HepG2 (cell line): ENCODE measurements around the gene LTB4R2. TPM values are rescaled to one million over a fixed set of nuclear protein-coding genes. Genes with fewer than 3 reads are reported as not detected.

Source experiments
- ATAC-seq: fragments of 200-7000 bp; cut with Tn5 transposase; 3 replicates; pipeline ENCODE4 v1.9.1; 2020; ENCODE audit warnings: mild to moderate bottlenecking, moderate library complexity
- BruUV-seq: library from RNA; stranded (reverse); fragments of 400-500 nt; replicated peaks from 2 replicates; lab custom pipeline; 2021; lab: Mats Ljungman, UMichigan
- CTCF ChIA-PET: fragments of 300-600 bp; formaldehyde crosslinking; extraction: SDS; loops from one replicate; lab custom pipeline; 2021; ENCODE audit warnings: low total read pairs, inconsistent platforms, low intra/inter-chr PET ratio; lab: Yijun Ruan, JAX
- POLR2A ChIA-PET: fragments of 350-600 bp; sonication (Branson Sonifier 250); formaldehyde crosslinking; loops from one replicate; lab custom pipeline; 2020; ENCODE audit warnings: antibody characterized with exemption, inconsistent platforms; lab: Yijun Ruan, JAX
- DNase-seq: peaks from one replicate; pipeline ENCODE4 v3.0.0-alpha.2; 2015; ENCODE audit warnings: low spot score
- FAIRE-seq: peaks from 3 replicates; lab custom pipeline; 2011; peaks lifted over from hg19 to GRCh38; lab: Jason Lieb, UNC
- H2AFZ ChIP-seq: one replicate; pipeline ENCODE4 v1.6.1; 2011; ENCODE audit warnings: low read length, inconsistent platforms
- H3K27ac ChIP-seq: fragments of 300-600 bp; 3 replicates; pipeline ENCODE4 v1.8.0; 2011; ENCODE audit warnings: mixed run types, mild to moderate bottlenecking, mixed read lengths, low read length, inconsistent platforms; ENCODE audit not compliant: insufficient read depth; ENCODE audit errors: extremely low read length
- H3K27me3 ChIP-seq, 2 experiments: fragments of 200-600 bp in 1 of 2; 2 replicates in 1 of 2; 3 replicates in 1 of 2; pipeline versions ENCODE4 v1.6.0 to v1.8.0; 2011; ENCODE audit warnings: low read length in 2 of 2, mild to moderate bottlenecking in 2 of 2, moderate library complexity in 2 of 2, inconsistent platforms in 1 of 2; ENCODE audit not compliant: insufficient read depth in 2 of 2, control insufficient read depth in 1 of 2
- H3K36me3 ChIP-seq, 2 experiments: fragments of 200-600 bp in 1 of 2; replicated peaks in 1 of 2; 2 replicates in 1 of 2; 3 replicates in 1 of 2; pipeline versions ENCODE4 v1.5.1 to v1.8.0; 2011; ENCODE audit warnings: low read length in 2 of 2, inconsistent platforms in 1 of 2; ENCODE audit not compliant: insufficient read depth in 2 of 2, control insufficient read depth in 1 of 2
- H3K4me1 ChIP-seq: 2 replicates; pipeline ENCODE4 v1.5.1; 2012; ENCODE audit warnings: low read length, inconsistent platforms; ENCODE audit not compliant: insufficient read depth
- H3K4me2 ChIP-seq: 2 replicates; pipeline ENCODE4 v1.6.0; 2011; ENCODE audit warnings: low read depth, low read length, inconsistent platforms
- H3K4me3 ChIP-seq, 3 experiments: fragments of 200-600 bp in 1 of 3; sonication (generic), shearing (Covaris generic) in 1 of 3; replicated peaks in 1 of 3; 2 replicates each; pipeline ENCODE4 v1.5.1; 2011 to 2016; ENCODE audit warnings: low read length in 3 of 3, inconsistent platforms in 2 of 3, low read depth in 2 of 3, mild to moderate bottlenecking in 2 of 3, control low read depth in 1 of 3, mixed read lengths in 1 of 3; ENCODE audit not compliant: insufficient read depth in 1 of 3
- H3K79me2 ChIP-seq: one replicate; pipeline ENCODE4 v1.6.1; 2011; ENCODE audit warnings: low read length, inconsistent platforms; ENCODE audit not compliant: insufficient read depth
- H3K9ac ChIP-seq: 2 replicates; pipeline ENCODE4 v1.6.0; 2011; ENCODE audit warnings: mild to moderate bottlenecking, low read depth, low read length, inconsistent platforms; ENCODE audit not compliant: insufficient read depth
- H3K9me3 ChIP-seq: 2 replicates; pipeline ENCODE4 v1.5.1; 2012; ENCODE audit warnings: mild to moderate bottlenecking, low read length
- H4K20me1 ChIP-seq: 2 replicates; pipeline ENCODE4 v1.6.0; 2011; ENCODE audit warnings: inconsistent platforms, mild to moderate bottlenecking, low read length, moderate library complexity; ENCODE audit not compliant: insufficient read depth
- ARID2 ChIP-seq: sonication (generic); formaldehyde crosslinking; IDR thresholded peaks from 2 replicates; pipeline ENCODE4 v1.8.1; 2022; ENCODE audit warnings: mild to moderate bottlenecking, missing genetic modification reagents, borderline replicate concordance
- CEBPG ChIP-seq: IDR thresholded peaks from 2 replicates; pipeline ENCODE4 v1.6.1; 2016
- FOSL2 ChIP-seq: sonication (generic); formaldehyde crosslinking; IDR thresholded peaks from 2 replicates; pipeline ENCODE4 v1.4.0; 2020; ENCODE audit warnings: missing genetic modification reagents
- HMG20B ChIP-seq: conservative IDR thresholded peaks from 2 replicates; pipeline ENCODE4 v1.6.1; 2016; ENCODE audit warnings: missing genetic modification reagents, missing compliant biosample characterization
- HNRNPK ChIP-seq: fragments of 200-400 bp; formaldehyde crosslinking; IDR thresholded peaks from 2 replicates; pipeline ENCODE4 v1.6.1; 2018; ENCODE audit warnings: low read length, low read depth, moderate library complexity, mild to moderate bottlenecking; ENCODE audit not compliant: poor library complexity, severe bottlenecking
- STAG1 ChIP-seq: sonication (generic); formaldehyde crosslinking; IDR thresholded peaks from 2 replicates; pipeline ENCODE4 v1.4.0; 2020; ENCODE audit warnings: missing genetic modification reagents
- ZNF672 ChIP-seq: sonication (generic); formaldehyde crosslinking; IDR thresholded peaks from 2 replicates; pipeline ENCODE4 v1.8.1; 2022; ENCODE audit warnings: missing genetic modification reagents
- ZNF879 ChIP-seq: sonication (generic); formaldehyde crosslinking; IDR thresholded peaks from 2 replicates; pipeline ENCODE4 v1.8.1; 2023; ENCODE audit warnings: missing genetic modification reagents
- WGBS: methylation state at CpG from one replicate; pipeline ENCODE4 v1.1.6; 2017; ENCODE audit warnings: low lambda C conversion rate; 5-methylcytosine and 5-hydroxymethylcytosine counted together
- in situ Hi-C: cut with HindIII; loops from 2 replicates; pipeline ENCODE4 v1.10.0; 2017; ENCODE audit warnings: low pct_unique_long_range_greater_than_20kb; ENCODE audit not compliant: extremely low pct_ligation_motif_present
- intact Hi-C: fragments of 100-400 bp; cut with micrococcal nuclease; formaldehyde crosslinking; loops from one replicate; pipeline ENCODE4 v1.10.0; 2022; ENCODE audit not compliant: unreplicated experiment
- polyA plus RNA-seq, 8 experiments: library from polyadenylated mRNA; depleted of rRNA in 3 of 8; stranded (reverse) in 7 of 8; unstranded in 1 of 8; fragments of >200 nt; fragmentation: Illumina TruSeq in 4 of 8; extraction: Trizol in 4 of 8; gene quantifications; 2 replicates each; pipeline versions ENCODE4 v1.2.1 to v1.2.3, GENCODE V29; 2011 to 2016; ENCODE audit warnings: low read depth in 4 of 8, missing spikeins in 1 of 8, mixed read lengths in 1 of 8; ENCODE audit not compliant: insufficient read depth in 1 of 8
- total RNA-seq, 5 experiments: library from RNA; depleted of rRNA; stranded (reverse); fragments of >200 nt; fragmentation: Illumina TruSeq; extraction: Trizol; gene quantifications; 2 replicates each; pipeline ENCODE4 v1.2.3, GENCODE V29; 2016; ENCODE audit warnings: low read depth in 1 of 5
- TF ChIP-seq, protein P1 (sequence below): sonication (generic); formaldehyde crosslinking; IDR thresholded peaks from 2 replicates; pipeline ENCODE4 v1.5.0; 2020; ENCODE audit warnings: missing genetic modification reagents
- TF ChIP-seq, protein P2 (sequence below): sonication (generic); formaldehyde crosslinking; IDR thresholded peaks from 2 replicates; pipeline ENCODE4 v1.8.1; 2022; ENCODE audit warnings: low read depth, mild to moderate bottlenecking, missing genetic modification reagents
- TF ChIP-seq, protein P3 (sequence below): IDR thresholded peaks from 2 replicates; pipeline ENCODE4 v1.6.1; 2016; ENCODE audit warnings: low read depth
- TF ChIP-seq, protein P4 (sequence below): IDR thresholded peaks from 2 replicates; pipeline ENCODE4 v1.6.1; 2016
- TF ChIP-seq, protein P5 (sequence below): sonication (generic); formaldehyde crosslinking; IDR thresholded peaks from 2 replicates; pipeline ENCODE4 v1.4.0; 2020; ENCODE audit warnings: missing genetic modification reagents

The LTB4R2 gene
- total and polyA plus RNA-seq, 2 of the 13 experiments (the other 11 are each of a cell fraction or from before 2014, with no cell fraction given), result 3.9 to 6.9 TPM

DNA sequence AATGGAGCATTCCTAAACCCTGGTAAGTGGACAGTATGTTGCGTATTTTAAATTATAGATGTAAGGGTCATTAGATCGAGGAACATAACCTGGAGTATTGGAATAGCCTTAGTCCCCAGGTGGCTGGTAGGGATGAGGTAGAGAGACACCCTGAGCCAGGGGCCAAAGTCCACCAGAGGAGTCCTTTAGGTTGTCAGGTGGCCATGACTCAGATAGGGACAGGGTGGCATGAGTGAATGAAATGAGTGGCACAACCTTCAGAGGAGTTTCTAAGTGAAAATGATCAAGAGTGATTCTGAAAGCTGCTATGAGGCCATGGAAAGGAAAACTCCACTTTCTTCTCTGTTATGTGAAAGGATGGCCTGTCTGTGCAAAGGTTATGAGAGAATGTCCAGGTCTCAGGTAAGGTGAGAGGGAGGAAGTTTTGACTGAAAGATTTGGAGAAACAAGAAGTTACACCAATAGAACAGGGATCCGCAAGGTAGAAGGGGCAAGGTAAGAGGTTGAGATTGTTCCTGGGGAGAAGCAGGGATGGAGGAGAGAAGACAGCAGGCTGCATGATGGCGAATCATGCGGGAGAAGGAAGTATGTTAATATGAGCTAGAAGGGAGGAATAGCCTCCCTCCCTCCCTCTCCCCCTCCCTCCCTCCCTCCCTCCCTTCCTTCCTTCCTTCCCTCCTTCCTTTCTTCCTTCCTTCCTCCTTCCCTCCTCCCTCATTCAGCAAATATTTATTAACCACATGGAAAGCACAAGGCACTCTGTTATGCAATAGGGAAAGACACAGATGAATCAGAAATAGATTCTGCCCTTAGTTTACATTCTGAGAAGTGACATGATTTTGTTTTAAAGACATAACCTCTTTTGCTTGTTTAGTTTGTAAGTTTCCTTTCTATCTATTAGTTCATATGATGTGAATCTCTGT, 43.9 kb downstream of the LTB4R2 start:
- no peak overlapping the region for H3K4me2 ChIP-seq
- ATAC-seq (peak; percentile 75), DNase-seq (peak; percentile 72), FAIRE-seq (peak; percentile 8)
- no peak overlapping the region for H3K4me3 ChIP-seq
- no peaks in the 10 kb centered on the region for H3K79me2 ChIP-seq
- intact Hi-C loops (no loop called here), in situ Hi-C loops (no loop called here)
- no peak overlapping the region for H3K27ac ChIP-seq
- no TSS peak for BruUV-seq
- ChIA-PET CTCF (interaction anchor here (1.0 kb wide), 1 partner anchor 22 kb away, joined by 3 read pairs; no protein-coding TSS in a partner anchor), POLR2A (interaction anchor here (0.6 to 1.2 kb wide), 2 partner anchors 13 to 78 kb away, joined by 3 read pairs; no protein-coding TSS in a partner anchor)
- no peaks in the 10 kb centered on the region for H3K9me3 ChIP-seq
- WGBS, result 59% methylated on average over 5 of the region's 5 CpGs
- no peak overlapping the region for H2AFZ ChIP-seq
- no peaks in the 10 kb centered on the region for H4K20me1 ChIP-seq
- no peaks in the 10 kb centered on the region for H3K36me3 ChIP-seq
- peaks cover 6 to 14% of the 10 kb centered on the region in 2 experiments; a peak in 2 of 5 replicates for H3K27me3 ChIP-seq
- H3K4me1 ChIP-seq, result peaks cover 10% of the 10 kb centered on the region
- H3K9ac ChIP-seq, result no peak overlapping the region
- TF ChIP-seq ARID2 (CRISPR knock-in tag) (no peak), STAG1 (CRISPR knock-in tag) (no peak), ZNF672 (CRISPR knock-in tag) (no peak), HNRNPK (peak; percentile 93), ZNF879 (no peak), CEBPG (CRISPR knock-in tag) (peak; percentile 46; the same call in 1 of the 2 replicates), FOSL2 (CRISPR knock-in tag) (peak; percentile 83), HMG20B (CRISPR knock-in tag) (no peak)
- TF ChIP-seq, protein P1, sequence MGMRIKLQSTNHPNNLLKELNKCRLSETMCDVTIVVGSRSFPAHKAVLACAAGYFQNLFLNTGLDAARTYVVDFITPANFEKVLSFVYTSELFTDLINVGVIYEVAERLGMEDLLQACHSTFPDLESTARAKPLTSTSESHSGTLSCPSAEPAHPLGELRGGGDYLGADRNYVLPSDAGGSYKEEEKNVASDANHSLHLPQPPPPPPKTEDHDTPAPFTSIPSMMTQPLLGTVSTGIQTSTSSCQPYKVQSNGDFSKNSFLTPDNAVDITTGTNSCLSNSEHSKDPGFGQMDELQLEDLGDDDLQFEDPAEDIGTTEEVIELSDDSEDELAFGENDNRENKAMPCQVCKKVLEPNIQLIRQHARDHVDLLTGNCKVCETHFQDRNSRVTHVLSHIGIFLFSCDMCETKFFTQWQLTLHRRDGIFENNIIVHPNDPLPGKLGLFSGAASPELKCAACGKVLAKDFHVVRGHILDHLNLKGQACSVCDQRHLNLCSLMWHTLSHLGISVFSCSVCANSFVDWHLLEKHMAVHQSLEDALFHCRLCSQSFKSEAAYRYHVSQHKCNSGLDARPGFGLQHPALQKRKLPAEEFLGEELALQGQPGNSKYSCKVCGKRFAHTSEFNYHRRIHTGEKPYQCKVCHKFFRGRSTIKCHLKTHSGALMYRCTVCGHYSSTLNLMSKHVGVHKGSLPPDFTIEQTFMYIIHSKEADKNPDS (CRISPR knock-in tag), result no peak
- TF ChIP-seq, protein P2, sequence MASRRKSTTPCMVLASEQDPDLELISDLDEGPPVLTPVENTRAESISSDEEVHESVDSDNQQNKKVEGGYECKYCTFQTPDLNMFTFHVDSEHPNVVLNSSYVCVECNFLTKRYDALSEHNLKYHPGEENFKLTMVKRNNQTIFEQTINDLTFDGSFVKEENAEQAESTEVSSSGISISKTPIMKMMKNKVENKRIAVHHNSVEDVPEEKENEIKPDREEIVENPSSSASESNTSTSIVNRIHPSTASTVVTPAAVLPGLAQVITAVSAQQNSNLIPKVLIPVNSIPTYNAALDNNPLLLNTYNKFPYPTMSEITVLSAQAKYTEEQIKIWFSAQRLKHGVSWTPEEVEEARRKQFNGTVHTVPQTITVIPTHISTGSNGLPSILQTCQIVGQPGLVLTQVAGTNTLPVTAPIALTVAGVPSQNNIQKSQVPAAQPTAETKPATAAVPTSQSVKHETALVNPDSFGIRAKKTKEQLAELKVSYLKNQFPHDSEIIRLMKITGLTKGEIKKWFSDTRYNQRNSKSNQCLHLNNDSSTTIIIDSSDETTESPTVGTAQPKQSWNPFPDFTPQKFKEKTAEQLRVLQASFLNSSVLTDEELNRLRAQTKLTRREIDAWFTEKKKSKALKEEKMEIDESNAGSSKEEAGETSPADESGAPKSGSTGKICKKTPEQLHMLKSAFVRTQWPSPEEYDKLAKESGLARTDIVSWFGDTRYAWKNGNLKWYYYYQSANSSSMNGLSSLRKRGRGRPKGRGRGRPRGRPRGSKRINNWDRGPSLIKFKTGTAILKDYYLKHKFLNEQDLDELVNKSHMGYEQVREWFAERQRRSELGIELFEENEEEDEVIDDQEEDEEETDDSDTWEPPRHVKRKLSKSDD (CRISPR knock-in tag), result no peak
- TF ChIP-seq, protein P3, sequence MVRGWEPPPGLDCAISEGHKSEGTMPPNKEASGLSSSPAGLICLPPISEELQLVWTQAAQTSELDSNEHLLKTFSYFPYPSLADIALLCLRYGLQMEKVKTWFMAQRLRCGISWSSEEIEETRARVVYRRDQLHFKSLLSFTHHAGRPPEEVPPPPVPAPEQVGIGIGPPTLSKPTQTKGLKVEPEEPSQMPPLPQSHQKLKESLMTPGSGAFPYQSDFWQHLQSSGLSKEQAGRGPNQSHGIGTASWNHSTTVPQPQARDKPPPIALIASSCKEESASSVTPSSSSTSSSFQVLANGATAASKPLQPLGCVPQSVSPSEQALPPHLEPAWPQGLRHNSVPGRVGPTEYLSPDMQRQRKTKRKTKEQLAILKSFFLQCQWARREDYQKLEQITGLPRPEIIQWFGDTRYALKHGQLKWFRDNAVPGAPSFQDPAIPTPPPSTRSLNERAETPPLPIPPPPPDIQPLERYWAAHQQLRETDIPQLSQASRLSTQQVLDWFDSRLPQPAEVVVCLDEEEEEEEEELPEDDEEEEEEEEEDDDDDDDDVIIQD, result no peak
- TF ChIP-seq, protein P4, sequence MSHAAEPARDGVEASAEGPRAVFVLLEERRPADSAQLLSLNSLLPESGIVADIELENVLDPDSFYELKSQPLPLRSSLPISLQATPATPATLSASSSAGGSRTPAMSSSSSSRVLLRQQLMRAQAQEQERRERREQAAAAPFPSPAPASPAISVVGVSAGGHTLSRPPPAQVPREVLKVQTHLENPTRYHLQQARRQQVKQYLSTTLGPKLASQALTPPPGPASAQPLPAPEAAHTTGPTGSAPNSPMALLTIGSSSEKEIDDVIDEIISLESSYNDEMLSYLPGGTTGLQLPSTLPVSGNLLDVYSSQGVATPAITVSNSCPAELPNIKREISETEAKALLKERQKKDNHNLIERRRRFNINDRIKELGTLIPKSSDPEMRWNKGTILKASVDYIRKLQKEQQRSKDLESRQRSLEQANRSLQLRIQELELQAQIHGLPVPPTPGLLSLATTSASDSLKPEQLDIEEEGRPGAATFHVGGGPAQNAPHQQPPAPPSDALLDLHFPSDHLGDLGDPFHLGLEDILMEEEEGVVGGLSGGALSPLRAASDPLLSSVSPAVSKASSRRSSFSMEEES, result peak; percentile 67; the same call in 1 of the 2 replicates
- TF ChIP-seq, protein P5, sequence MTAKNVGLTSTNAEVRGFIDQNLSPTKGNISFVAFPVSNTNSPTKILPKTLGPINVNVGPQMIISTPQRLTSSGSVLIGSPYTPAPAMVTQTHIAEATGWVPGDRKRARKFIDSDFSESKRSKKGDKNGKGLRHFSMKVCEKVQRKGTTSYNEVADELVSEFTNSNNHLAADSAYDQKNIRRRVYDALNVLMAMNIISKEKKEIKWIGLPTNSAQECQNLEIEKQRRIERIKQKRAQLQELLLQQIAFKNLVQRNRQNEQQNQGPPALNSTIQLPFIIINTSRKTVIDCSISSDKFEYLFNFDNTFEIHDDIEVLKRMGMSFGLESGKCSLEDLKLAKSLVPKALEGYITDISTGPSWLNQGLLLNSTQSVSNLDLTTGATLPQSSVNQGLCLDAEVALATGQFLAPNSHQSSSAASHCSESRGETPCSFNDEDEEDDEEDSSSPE (CRISPR knock-in tag), result no peak
